Left forelimb (tissue), 1 donor: Measurements from ENCODE around the gene POLK.
"Not testable (repeated sequence)": the region's sequence is repeated elsewhere in the genome, so short reads cannot be mapped to it uniquely, and the experiment has no call there.

ENCODE experiments used
- DNase-seq: peaks from one replicate; pipeline ENCODE4 v3.0.0-alpha.2; 2018; ENCODE audit warnings: low spot score

POLK gene

GRCh38 chr5:75610859-75611310 lies 99.2 kb downstream of the POLK start:
- DNase-seq, result not testable (repeated sequence)

DNA sequence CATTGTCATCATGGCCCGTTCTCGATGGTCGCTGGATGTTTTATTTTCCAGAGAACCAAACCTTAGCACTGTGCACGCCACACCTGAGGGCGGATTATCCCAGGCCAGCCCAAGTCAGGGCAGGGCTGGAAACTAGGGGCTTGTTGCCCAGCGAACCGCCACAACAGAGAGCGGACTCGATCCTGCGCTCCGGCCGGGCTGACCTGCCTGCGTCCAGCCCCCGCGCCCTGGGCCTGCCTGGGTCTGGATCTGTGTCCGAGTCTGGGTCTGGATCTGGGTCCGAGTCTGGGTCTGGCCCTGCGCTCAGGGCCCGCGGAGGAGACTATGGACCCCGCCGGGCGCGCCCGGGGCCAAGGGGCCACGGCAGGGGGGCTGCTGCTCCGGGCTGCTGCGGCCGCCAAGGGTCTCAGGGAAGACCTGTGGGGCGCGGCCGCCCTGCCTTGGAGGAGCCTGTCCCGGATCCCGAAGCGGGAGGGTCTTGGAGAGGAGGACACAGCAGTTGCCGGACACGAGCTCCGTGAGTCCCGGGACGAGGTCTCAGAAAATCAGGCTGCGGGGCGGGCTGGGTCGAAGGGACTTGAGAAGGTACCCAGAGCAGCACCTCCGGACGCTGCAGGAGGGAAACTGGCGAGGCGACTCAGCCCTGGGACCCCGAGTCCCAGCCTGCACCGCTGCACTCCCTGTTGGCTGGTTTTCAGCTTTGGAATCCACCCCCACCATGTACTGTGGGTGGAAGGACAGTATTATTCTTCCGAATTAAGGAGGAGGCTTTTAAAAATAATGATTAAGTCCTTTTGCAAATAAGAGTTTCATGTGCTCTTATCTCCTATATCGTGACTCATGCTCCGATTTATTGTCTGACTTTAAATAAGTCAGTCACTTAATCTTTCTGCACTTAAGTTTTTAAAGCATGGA lies 99.9 kb downstream of the POLK start, which contains the start of gene ANKDD1B:
ANKDD1B (plus strand) TSS at position 143 of the 915 bp plus-strand sequence; CDS start at position 325, 182 bp downstream.
- peak; percentile 77 for DNase-seq

GRCh38 chr5:75612226-75612569 lies 100.5 kb downstream of the POLK start:
- no peak for DNase-seq

DNA sequence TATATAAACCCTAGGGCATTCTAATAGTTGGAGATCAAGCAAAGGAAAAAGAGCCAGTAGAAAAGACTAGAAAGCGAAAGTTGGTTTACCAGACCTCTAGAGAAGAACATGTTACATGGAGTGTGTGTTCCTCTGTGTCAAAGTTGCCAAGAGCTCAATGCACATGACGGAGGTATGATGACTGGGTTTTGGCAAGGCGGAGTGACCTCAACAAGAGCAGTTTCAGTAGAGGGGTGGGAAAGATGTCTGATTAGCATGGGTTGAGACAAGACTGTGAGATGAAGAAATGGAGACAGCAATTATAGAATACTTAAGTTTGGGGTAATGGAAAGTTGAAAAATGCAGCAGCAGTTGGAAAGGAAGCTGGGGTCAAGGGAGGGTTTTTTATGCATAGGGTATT lies 101.2 kb downstream of the POLK start:
- DNase-seq, result no peak

DNA sequence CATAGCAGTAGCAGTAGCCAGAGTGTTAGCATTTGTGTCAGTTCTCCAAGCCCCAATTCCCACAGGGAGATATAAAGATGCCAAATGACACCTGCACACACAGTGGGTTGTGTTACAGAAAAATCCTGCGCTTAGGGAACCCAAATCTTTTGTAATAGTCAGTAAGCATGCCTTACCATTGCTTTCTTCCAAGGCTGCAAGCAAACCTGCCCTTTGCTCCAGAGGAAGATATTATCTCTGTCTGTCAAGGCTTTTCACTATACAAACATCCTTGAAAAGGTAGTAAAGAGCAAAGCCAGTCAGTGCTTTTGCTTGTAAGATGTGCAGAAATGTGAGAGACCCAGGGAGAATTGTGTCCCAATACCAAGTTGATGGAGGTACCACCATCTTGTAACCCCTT lies 102.5 kb downstream of the POLK start:
- no peak for DNase-seq

DNA sequence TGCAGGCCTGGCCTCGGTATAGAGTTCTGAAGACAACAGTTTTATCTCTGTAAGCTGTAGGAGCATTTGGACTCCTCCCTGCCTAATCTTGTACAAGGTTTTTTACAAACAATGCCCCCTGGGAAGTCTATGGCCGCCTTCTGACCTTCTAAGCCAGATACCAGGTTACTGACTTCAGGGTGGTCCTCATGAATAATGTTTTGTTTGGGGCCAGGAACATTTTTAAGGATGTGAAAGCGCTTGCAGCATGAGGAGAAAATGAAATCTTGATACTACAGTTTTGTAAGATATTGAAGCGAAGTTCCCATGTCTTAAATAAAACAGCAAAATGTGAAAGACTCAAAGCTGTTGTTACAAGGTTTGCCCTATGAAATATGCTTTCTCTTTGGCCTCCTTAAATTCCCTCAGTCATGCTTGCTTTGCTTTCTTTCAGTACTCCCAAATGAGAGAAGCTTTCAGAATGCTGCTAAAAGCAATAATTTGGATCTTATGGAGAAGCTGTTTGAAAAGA lies 104.7 kb downstream of the POLK start:
- no peak for DNase-seq

GRCh38 chr5:75616971-75617621 lies 105.4 kb downstream of the POLK start:
- DNase-seq, result no peak

DNA sequence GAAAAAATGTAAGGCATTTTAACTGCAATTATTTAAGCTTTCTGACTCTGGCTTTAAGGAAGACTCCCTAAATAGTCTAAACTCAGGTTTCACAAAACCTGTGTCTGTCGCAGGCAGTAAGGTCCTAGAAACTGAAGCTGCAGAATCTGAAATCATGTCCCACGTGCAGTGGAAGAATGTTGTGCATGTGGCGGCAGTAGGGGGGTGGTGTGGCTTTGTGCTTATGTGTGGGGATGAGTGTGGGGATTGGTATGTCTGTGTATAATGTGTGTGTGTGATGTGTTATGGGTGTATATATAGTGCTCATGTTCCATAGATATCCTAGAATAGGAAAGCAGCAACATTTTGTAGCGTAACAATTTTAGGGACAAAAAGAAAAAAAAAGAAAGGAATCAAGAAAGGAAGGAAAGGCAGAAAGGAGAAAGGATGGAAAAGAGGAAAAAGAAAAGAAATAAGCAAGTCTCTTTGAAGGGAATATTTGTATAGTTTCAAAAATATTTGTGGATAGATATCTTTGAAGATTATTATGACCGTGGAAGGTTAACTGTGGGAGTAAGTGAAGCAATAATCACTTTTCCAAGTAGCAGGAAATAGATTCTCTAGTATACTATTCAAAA lies 106.2 kb downstream of the POLK start:
- DNase-seq, result no peak

DNA sequence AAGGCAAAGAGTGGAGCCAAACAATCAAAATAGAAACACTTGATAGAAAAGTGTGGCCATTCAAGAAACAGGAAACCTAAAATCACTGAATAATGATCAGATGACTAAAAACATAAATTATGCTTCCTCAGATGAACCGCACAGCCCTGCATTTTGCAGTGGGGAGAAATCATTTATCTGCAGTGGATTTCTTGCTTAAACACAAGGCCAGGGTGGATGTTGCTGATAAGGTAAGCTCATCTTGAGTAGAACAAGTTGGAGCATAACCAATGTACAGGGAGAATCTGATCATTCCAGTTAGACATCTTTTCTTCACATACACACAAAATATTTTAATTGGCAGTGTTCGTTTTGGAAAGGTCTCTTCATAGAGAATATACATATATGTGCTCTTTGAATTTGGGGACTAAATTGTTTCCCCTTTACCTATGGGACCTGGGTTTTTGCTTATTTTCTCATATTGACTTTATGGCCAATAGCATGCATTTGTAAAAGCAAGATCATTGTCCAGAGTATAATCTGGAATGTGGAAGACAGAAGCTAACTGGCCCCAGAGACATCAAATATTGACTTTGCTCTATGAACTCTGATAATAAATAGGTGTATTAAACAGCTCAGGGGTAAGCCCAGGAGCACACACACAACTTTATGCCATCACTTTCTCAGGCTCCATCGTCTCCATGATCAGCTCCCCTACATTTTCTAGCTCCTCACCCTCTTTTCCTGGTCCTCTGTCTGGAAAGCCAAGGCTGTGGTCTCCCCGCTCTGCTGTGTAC lies 108.7 kb downstream of the POLK start:
- no peak for DNase-seq

DNA sequence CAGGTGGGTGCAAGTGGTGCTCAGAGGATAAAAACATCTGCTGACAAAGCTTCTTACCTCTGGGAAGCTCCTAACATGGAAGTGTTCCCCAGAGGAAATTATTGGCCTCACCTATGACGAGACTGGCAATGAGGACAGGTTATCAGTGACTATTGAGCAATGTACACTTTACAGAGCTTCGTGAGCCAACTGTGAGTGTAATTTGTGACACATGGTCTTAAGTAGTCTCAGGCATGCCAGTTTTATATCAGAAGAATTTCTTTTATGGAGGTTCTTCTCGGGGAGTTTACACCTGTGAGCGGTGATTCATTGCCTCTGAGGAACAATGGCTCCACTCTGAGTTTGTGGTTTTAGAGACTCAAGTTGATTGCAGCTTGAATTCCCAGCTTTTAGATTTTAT lies 110.9 kb downstream of the POLK start:
- no peak for DNase-seq

DNA sequence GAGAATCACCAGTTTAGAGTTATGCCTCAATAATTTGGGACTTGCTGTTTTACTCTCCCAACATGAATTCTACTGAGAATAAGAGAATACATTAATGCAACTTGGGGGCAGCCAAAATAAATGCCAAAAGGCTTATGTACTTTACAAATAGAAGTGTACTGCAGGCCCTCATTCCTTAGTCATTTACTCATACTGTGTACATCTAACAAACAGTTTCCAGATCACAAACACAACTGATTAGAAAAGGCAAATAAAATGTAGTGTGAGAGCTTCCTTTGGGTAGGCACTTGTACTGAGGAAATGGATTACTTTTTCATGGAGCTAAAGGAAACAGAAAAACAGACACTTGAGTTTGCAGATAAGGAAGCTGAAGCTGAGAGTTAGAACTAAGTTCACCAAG lies 112.2 kb downstream of the POLK start:
- DNase-seq, result no peak

- DNase-seq, result no peak
These were observed 115.3 kb downstream of the POLK start for GRCh38 chr5:75626959-75627358.

- DNase-seq, result no peak
These were observed 116.1 kb downstream of the POLK start for GRCh38 chr5:75627801-75628200.

- no peak for DNase-seq
These were observed 119.2 kb downstream of the POLK start for GRCh38 chr5:75630875-75631274.

DNA sequence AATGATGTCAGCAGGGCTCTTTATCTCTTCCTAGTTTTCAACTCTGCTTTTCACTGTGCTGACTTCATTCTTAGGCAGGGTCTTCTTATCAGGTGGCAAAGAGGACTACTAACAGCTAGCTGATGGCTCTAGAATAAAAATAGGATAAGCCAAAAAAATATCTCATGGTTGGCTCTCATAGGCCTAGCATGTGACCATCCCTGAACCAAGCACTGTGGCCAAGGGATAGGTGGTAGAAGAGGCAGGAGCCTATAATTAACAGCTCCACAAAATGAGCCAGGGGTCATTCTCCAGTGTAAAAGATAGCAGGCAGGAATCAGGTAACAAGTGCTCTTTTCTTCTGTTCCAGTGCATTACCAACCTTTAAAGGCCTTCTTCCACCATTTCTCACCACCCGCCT lies 120.6 kb downstream of the POLK start:
- no peak for DNase-seq

DNA sequence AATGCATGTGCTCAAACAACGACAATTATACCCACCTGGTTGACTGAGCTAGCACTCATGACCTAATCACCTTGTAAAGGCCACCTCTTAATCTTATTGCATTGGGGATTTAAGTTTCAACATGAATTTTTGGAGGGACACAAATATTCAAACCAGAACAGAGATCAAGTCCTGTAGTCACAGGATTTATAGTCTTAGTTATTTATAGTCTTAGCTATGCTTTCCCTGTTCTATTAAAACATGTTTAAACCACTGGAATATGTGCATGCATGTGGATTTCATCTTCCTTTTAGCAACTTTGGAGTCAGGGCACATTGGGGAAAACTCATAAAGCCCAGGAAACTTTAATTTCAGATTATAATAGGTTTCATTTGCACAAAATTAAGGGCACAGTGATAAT lies 126.3 kb downstream of the POLK start:
- DNase-seq, result no peak

DNA sequence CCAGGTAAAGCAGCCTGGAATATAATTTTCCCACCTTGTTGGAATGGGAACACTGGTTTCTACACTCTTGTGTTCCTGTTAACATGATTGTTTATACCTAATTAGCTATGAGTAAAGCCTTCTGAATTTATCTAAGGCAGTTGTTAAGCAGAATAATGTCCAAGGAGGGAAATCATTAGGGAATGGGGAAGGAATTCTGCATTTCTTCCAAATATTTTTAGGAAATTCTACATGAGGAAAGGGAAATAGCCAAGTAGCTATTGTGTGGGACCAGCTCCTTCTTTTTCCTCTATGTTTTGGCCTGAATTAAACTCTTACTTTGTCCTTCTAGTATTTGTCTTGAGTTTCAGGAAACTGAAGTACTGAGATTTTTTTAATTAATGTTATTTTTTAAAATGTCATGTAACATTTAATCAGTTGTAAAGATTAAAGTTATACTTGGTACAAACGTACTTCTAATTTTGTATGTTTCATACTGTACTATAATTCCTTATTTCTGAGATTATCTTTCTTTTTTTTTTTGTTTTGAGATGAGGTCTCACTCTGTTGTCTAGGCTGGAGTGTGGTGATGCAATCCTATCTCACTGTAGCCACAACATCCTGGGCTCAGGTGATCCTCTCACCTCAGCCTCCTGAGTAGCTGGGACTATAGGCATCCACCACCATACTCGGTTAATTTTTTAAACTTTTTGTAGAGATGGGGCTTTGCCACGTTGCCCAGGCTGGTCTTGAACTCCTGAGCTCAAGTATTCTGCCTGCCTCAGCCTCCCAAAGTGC lies 128.0 kb downstream of the POLK start:
- DNase-seq, result no peak

GRCh38 chr5:75640395-75640794 lies 128.7 kb downstream of the POLK start:
- no peak for DNase-seq

DNA sequence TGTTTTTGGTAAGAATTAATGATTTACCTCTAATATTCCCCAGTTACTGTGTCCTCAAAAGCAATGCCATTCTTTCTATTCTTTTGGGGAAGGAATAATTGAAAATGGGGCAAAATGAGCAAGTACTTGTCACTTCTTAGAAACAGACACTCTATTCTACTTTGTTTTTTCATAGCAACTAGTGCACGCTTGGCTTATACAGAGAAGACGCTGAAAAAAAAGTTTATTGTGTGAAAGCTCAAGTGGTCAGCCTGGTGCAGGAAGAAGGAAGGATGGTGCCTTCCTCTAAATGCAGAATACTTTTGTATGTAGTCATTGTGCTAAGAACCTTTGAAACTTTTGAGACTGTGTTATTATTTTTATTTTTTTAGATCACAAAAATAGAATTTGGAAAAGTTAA lies 129.1 kb downstream of the POLK start:
- no peak for DNase-seq

- DNase-seq, result no peak
These were observed 137.0 kb downstream of the POLK start for GRCh38 chr5:75648712-75649111.
